Endometrial microvascular endothelial cells (primary cell): Measurements from ENCODE around the gene KIRREL3. TPM values are rescaled to one million over a fixed set of nuclear protein-coding genes. Genes with fewer than 3 reads are reported as not detected.

ENCODE experiments used
- in situ Hi-C: cut with HindIII; loops from 2 replicates; pipeline ENCODE4 v1.10.0; 2017; ENCODE audit warnings: low sequenced_read_pairs, low pct_unique_long_range_greater_than_20kb; ENCODE audit errors: inconsistent ontology term
- total RNA-seq: library from RNA; depleted of rRNA; stranded (reverse); fragments of >200 nt; gene quantifications from one replicate; pipeline ENCODE4 v1.2.3, GENCODE V29; 2015; ENCODE audit errors: inconsistent ontology term

The KIRREL3 gene
- total RNA-seq, 1 donor from 2014 or later: 0.56 TPM

- in situ Hi-C loops: no loop called here
Measured at GRCh38 chr11:126645186-126645585, 355.4 kb downstream of the KIRREL3 start.

GRCh38 chr11:126640186-126640585, 360.4 kb downstream of the KIRREL3 start:
- in situ Hi-C loops: no loop called here

GRCh38 chr11:126639692-126640091, 360.9 kb downstream of the KIRREL3 start:
- in situ Hi-C loops: no loop called here

GRCh38 chr11:126638648-126639047, 361.9 kb downstream of the KIRREL3 start:
- in situ Hi-C loops: no loop called here

GRCh38 chr11:126637795-126638175, 362.8 kb downstream of the KIRREL3 start:
- in situ Hi-C loops: no loop called here

GRCh38 chr11:126636911-126637794, 363.4 kb downstream of the KIRREL3 start:
- in situ Hi-C loops: no loop called here

GRCh38 chr11:126635511-126635910, 365.1 kb downstream of the KIRREL3 start:
- in situ Hi-C loops: no loop called here

- in situ Hi-C loops: no loop called here
Measured at GRCh38 chr11:126634963-126635362, 365.6 kb downstream of the KIRREL3 start.

- in situ Hi-C loops: no loop called here
Measured at GRCh38 chr11:126633330-126633729, 367.2 kb downstream of the KIRREL3 start.

- in situ Hi-C loops: no loop called here
Measured at GRCh38 chr11:126630893-126631798, 369.4 kb downstream of the KIRREL3 start.

- in situ Hi-C loops: no loop called here
Measured at GRCh38 chr11:126630488-126630887, 370.1 kb downstream of the KIRREL3 start.

- in situ Hi-C loops: no loop called here
Measured at GRCh38 chr11:126628790-126629621, 371.6 kb downstream of the KIRREL3 start.

GRCh38 chr11:126628450-126628789, 372.1 kb downstream of the KIRREL3 start:
- in situ Hi-C loops: no loop called here

GRCh38 chr11:126627421-126627820, 373.1 kb downstream of the KIRREL3 start:
- in situ Hi-C loops: no loop called here

GRCh38 chr11:126624506-126624905, 376.1 kb downstream of the KIRREL3 start:
- in situ Hi-C loops: no loop called here

- in situ Hi-C loops: no loop called here
Measured at GRCh38 chr11:126619516-126619915, 381.1 kb downstream of the KIRREL3 start.

GRCh38 chr11:126615845-126616244, 384.7 kb downstream of the KIRREL3 start:
- in situ Hi-C loops: no loop called here

- in situ Hi-C loops: no loop called here
Measured at GRCh38 chr11:126613272-126613671, 387.3 kb downstream of the KIRREL3 start.

- in situ Hi-C loops: no loop called here
Measured at GRCh38 chr11:126612671-126613070, 387.9 kb downstream of the KIRREL3 start.
